ENCODE measurements around the gene NR1D1. TPM values are rescaled to one million over a fixed set of nuclear protein-coding genes. Genes with fewer than 3 reads are reported as not detected.
"Not testable (repeated sequence)": the region's sequence is repeated elsewhere in the genome, so short reads cannot be mapped to it uniquely, and the experiment has no call there.

NR1D1 gene
- polyA plus RNA-seq (2013, experiment 1 of 4) = 4.5 TPM
- polyA plus RNA-seq (2013, experiment 2 of 4) = 3.7 TPM
- polyA plus RNA-seq (2013, experiment 3 of 4) = 3.8 TPM
- 4.9 TPM for polyA plus RNA-seq (2013, experiment 4 of 4)

GRCh38 chr17:40100419-40100668 lies at the start of gene NR1D1:
Gene NR1D1 (minus strand): TSS chr17:40100589. CDS start chr17:40100094, 495 bp downstream.
- 1% methylated on average over 16 of the region's 16 CpGs for WGBS, 2 experiments
- Histone ChIP-seq H3K4me1 (ENCODE audit: control insufficient read depth, insufficient read depth, low read length) (peaks cover 25% of the 10 kb centered on the region), H3K36me3 (ENCODE audit: control insufficient read depth, insufficient read depth, low read length) (no peaks in the 10 kb centered on the region), H3K27ac (ENCODE audit: insufficient read depth, low read depth, low read length, poor library complexity, severe bottlenecking) (no peak within 1 kb of the TSS), H3K9me3 (ENCODE audit: control insufficient read depth, low read length) (no peaks in the 10 kb centered on the region), H3K27me3 (ENCODE audit: control insufficient read depth, insufficient read depth, low read length, poor library complexity, severe bottlenecking) (peaks cover 12% of the 10 kb centered on the region), H3K4me3 (ENCODE audit: insufficient read depth, low read depth, low read length) (peak within 1 kb of the TSS; percentile 41)

GRCh38 chr17:40148527-40148926 lies 48.1 kb upstream of the NR1D1 start:
- Histone ChIP-seq H3K36me3 (ENCODE audit: control insufficient read depth, insufficient read depth, low read length) (peaks cover 36% of the 10 kb centered on the region), H3K4me3 (ENCODE audit: insufficient read depth, low read depth, low read length) (no peak overlapping the region), H3K27me3 (ENCODE audit: control insufficient read depth, insufficient read depth, low read length, poor library complexity, severe bottlenecking) (no peaks in the 10 kb centered on the region), H3K9me3 (ENCODE audit: control insufficient read depth, low read length) (no peaks in the 10 kb centered on the region), H3K4me1 (ENCODE audit: control insufficient read depth, insufficient read depth, low read length) (no peaks in the 10 kb centered on the region), H3K27ac (ENCODE audit: insufficient read depth, low read depth, low read length, poor library complexity, severe bottlenecking) (no peak overlapping the region)
- WGBS, 2 experiments = 90 to 95% methylated on average over 3 of the region's 3 CpGs

- 88 to 91% methylated on average over 3 of the region's 3 CpGs for WGBS, 2 experiments
- H3K9me3 ChIP-seq (ENCODE audit: control insufficient read depth, low read length) = no peaks in the 10 kb centered on the region
- no peak overlapping the region for H3K27ac ChIP-seq (ENCODE audit: insufficient read depth, low read depth, low read length, poor library complexity, severe bottlenecking)
- H3K36me3 ChIP-seq (ENCODE audit: control insufficient read depth, insufficient read depth, low read length) = peaks cover 38% of the 10 kb centered on the region
- H3K27me3 ChIP-seq (ENCODE audit: control insufficient read depth, insufficient read depth, low read length, poor library complexity, severe bottlenecking) = no peaks in the 10 kb centered on the region
- H3K4me1 ChIP-seq (ENCODE audit: control insufficient read depth, insufficient read depth, low read length) = no peaks in the 10 kb centered on the region
- H3K4me3 ChIP-seq (ENCODE audit: insufficient read depth, low read depth, low read length) = no peak overlapping the region
Measured at GRCh38 chr17:40145476-40145875, 45.1 kb upstream of the NR1D1 start.

GRCh38 chr17:40143166-40143565 lies 42.8 kb upstream of the NR1D1 start:
- not testable (repeated sequence) for H3K9me3 ChIP-seq (ENCODE audit: control insufficient read depth, low read length); H3K4me3 ChIP-seq (ENCODE audit: insufficient read depth, low read depth, low read length); H3K27me3 ChIP-seq (ENCODE audit: control insufficient read depth, insufficient read depth, low read length, poor library complexity, severe bottlenecking); H3K4me1 ChIP-seq (ENCODE audit: control insufficient read depth, insufficient read depth, low read length); H3K27ac ChIP-seq (ENCODE audit: insufficient read depth, low read depth, low read length, poor library complexity, severe bottlenecking)
- peaks cover 22% of the 10 kb centered on the region for H3K36me3 ChIP-seq (ENCODE audit: control insufficient read depth, insufficient read depth, low read length)
- WGBS, 2 experiments = 94 to 96% methylated on average over 3 of the region's 3 CpGs

GRCh38 chr17:40139566-40140058 lies 39.2 kb upstream of the NR1D1 start:
- no peaks in the 10 kb centered on the region for H3K9me3 ChIP-seq (ENCODE audit: control insufficient read depth, low read length)
- H3K4me1 ChIP-seq (ENCODE audit: control insufficient read depth, insufficient read depth, low read length) = no peaks in the 10 kb centered on the region
- 55 to 58% methylated on average over 14 of the region's 14 CpGs for WGBS, 2 experiments
- peaks cover 33% of the 10 kb centered on the region for H3K36me3 ChIP-seq (ENCODE audit: control insufficient read depth, insufficient read depth, low read length)
- peak overlapping the region; percentile 79 for H3K27ac ChIP-seq (ENCODE audit: insufficient read depth, low read depth, low read length, poor library complexity, severe bottlenecking)
- H3K27me3 ChIP-seq (ENCODE audit: control insufficient read depth, insufficient read depth, low read length, poor library complexity, severe bottlenecking) = no peaks in the 10 kb centered on the region
- H3K4me3 ChIP-seq (ENCODE audit: insufficient read depth, low read depth, low read length) = peak overlapping the region; percentile 77

- Histone ChIP-seq H3K27ac (ENCODE audit: insufficient read depth, low read depth, low read length, poor library complexity, severe bottlenecking) (no peak overlapping the region), H3K9me3 (ENCODE audit: control insufficient read depth, low read length) (no peaks in the 10 kb centered on the region), H3K4me3 (ENCODE audit: insufficient read depth, low read depth, low read length) (no peak overlapping the region), H3K36me3 (ENCODE audit: control insufficient read depth, insufficient read depth, low read length) (peaks cover 51% of the 10 kb centered on the region), H3K27me3 (ENCODE audit: control insufficient read depth, insufficient read depth, low read length, poor library complexity, severe bottlenecking) (no peaks in the 10 kb centered on the region), H3K4me1 (ENCODE audit: control insufficient read depth, insufficient read depth, low read length) (no peaks in the 10 kb centered on the region)
- 98% methylated on average over 3 of the region's 3 CpGs for WGBS, 2 experiments
Measured at GRCh38 chr17:40135817-40136216, 35.4 kb upstream of the NR1D1 start.

- Histone ChIP-seq H3K9me3 (ENCODE audit: control insufficient read depth, low read length) (no peaks in the 10 kb centered on the region), H3K27ac (ENCODE audit: insufficient read depth, low read depth, low read length, poor library complexity, severe bottlenecking) (no peak overlapping the region), H3K27me3 (ENCODE audit: control insufficient read depth, insufficient read depth, low read length, poor library complexity, severe bottlenecking) (no peaks in the 10 kb centered on the region), H3K4me3 (ENCODE audit: insufficient read depth, low read depth, low read length) (no peak overlapping the region), H3K36me3 (ENCODE audit: control insufficient read depth, insufficient read depth, low read length) (peaks cover 67% of the 10 kb centered on the region), H3K4me1 (ENCODE audit: control insufficient read depth, insufficient read depth, low read length) (no peaks in the 10 kb centered on the region)
- WGBS, 2 experiments = 92 to 96% methylated on average over 7 of the region's 7 CpGs
Measured at GRCh38 chr17:40134184-40134583, 33.8 kb upstream of the NR1D1 start.

- Histone ChIP-seq H3K4me1 (ENCODE audit: control insufficient read depth, insufficient read depth, low read length) (no peaks in the 10 kb centered on the region), H3K27ac (ENCODE audit: insufficient read depth, low read depth, low read length, poor library complexity, severe bottlenecking) (no peak overlapping the region), H3K9me3 (ENCODE audit: control insufficient read depth, low read length) (no peaks in the 10 kb centered on the region), H3K36me3 (ENCODE audit: control insufficient read depth, insufficient read depth, low read length) (peaks cover 85% of the 10 kb centered on the region), H3K4me3 (ENCODE audit: insufficient read depth, low read depth, low read length) (no peak overlapping the region), H3K27me3 (ENCODE audit: control insufficient read depth, insufficient read depth, low read length, poor library complexity, severe bottlenecking) (no peaks in the 10 kb centered on the region)
- WGBS, 2 experiments = 92 to 95% methylated on average over 7 of the region's 7 CpGs
Measured at GRCh38 chr17:40130352-40131042, 30.1 kb upstream of the NR1D1 start.

GRCh38 chr17:40129498-40129897 lies 29.1 kb upstream of the NR1D1 start:
- Histone ChIP-seq H3K27me3 (ENCODE audit: control insufficient read depth, insufficient read depth, low read length, poor library complexity, severe bottlenecking) (no peaks in the 10 kb centered on the region), H3K27ac (ENCODE audit: insufficient read depth, low read depth, low read length, poor library complexity, severe bottlenecking) (no peak overlapping the region), H3K4me1 (ENCODE audit: control insufficient read depth, insufficient read depth, low read length) (peaks cover 4% of the 10 kb centered on the region), H3K36me3 (ENCODE audit: control insufficient read depth, insufficient read depth, low read length) (peaks cover 81% of the 10 kb centered on the region), H3K4me3 (ENCODE audit: insufficient read depth, low read depth, low read length) (no peak overlapping the region), H3K9me3 (ENCODE audit: control insufficient read depth, low read length) (no peaks in the 10 kb centered on the region)
- 94 to 95% methylated on average over 5 of the region's 5 CpGs for WGBS, 2 experiments

- no peaks in the 10 kb centered on the region for H3K9me3 ChIP-seq (ENCODE audit: control insufficient read depth, low read length)
- H3K4me1 ChIP-seq (ENCODE audit: control insufficient read depth, insufficient read depth, low read length) = peaks cover 8% of the 10 kb centered on the region
- H3K27ac ChIP-seq (ENCODE audit: insufficient read depth, low read depth, low read length, poor library complexity, severe bottlenecking) = no peak overlapping the region
- H3K36me3 ChIP-seq (ENCODE audit: control insufficient read depth, insufficient read depth, low read length) = peaks cover 40% of the 10 kb centered on the region
- H3K4me3 ChIP-seq (ENCODE audit: insufficient read depth, low read depth, low read length) = peak overlapping the region; percentile 67
- H3K27me3 ChIP-seq (ENCODE audit: control insufficient read depth, insufficient read depth, low read length, poor library complexity, severe bottlenecking) = no peaks in the 10 kb centered on the region
- WGBS, 2 experiments = 15 to 17% methylated on average over 9 of the region's 9 CpGs
Measured at GRCh38 chr17:40124279-40125141, 24.1 kb upstream of the NR1D1 start.
